DND-41 (cell line): Measurements from ENCODE around the gene MINDY4.

Experiments used
- ATAC-seq: fragments of 200-7000 bp; cut with Tn5 transposase; 3 replicates; pipeline ENCODE4 v1.9.1; 2021; ENCODE audit warnings: low read depth; ENCODE audit not compliant: insufficient read depth
- DNase-seq: peaks from one replicate; pipeline ENCODE4 v3.0.0-alpha.2; 2020
- H2AFZ ChIP-seq: 2 replicates; pipeline ENCODE4 v1.6.0; 2012; ENCODE audit warnings: low read depth, low read length
- H3K27ac ChIP-seq: 2 replicates; pipeline ENCODE4 v1.5.1; 2012; ENCODE audit warnings: low read length, inconsistent platforms
- H3K27me3 ChIP-seq: fragments of 200-600 bp; sonication (generic); 2 replicates; pipeline ENCODE4 v1.6.0; 2012; ENCODE audit warnings: low read length, mild to moderate bottlenecking, inconsistent platforms; ENCODE audit not compliant: insufficient read depth, poor library complexity
- H3K36me3 ChIP-seq: 2 replicates; pipeline ENCODE4 v1.5.1; 2012; ENCODE audit warnings: low read length, inconsistent platforms; ENCODE audit not compliant: insufficient read depth
- H3K4me1 ChIP-seq: 2 replicates; pipeline ENCODE4 v1.5.1; 2012; ENCODE audit warnings: mild to moderate bottlenecking, low read length; ENCODE audit not compliant: insufficient read depth
- H3K4me2 ChIP-seq: 2 replicates; pipeline ENCODE4 v1.6.0; 2012; ENCODE audit warnings: mild to moderate bottlenecking, moderate library complexity, low read length, inconsistent platforms; ENCODE audit not compliant: insufficient read depth
- H3K4me3 ChIP-seq, 2 experiments: fragments of 200-600 bp in 1 of 2; shearing (Covaris generic) in 1 of 2; 2 replicates each; pipeline ENCODE4 v1.5.1; 2012 to 2016; ENCODE audit warnings: inconsistent platforms in 2 of 2, low read length in 2 of 2, mild to moderate bottlenecking in 2 of 2, low read depth in 1 of 2, moderate library complexity in 1 of 2
- H3K79me2 ChIP-seq: 2 replicates; pipeline ENCODE4 v1.6.0; 2012; ENCODE audit warnings: low read length, inconsistent platforms; ENCODE audit not compliant: insufficient read depth
- H3K9ac ChIP-seq: 2 replicates; pipeline ENCODE4 v1.6.0; 2012; ENCODE audit warnings: low read depth, mild to moderate bottlenecking, inconsistent platforms, low read length, moderate library complexity
- H3K9me3 ChIP-seq: 2 replicates; pipeline ENCODE4 v1.5.1; 2012; ENCODE audit warnings: low read length, moderate library complexity, mild to moderate bottlenecking, inconsistent platforms; ENCODE audit not compliant: insufficient read depth, severe bottlenecking
- H4K20me1 ChIP-seq: 2 replicates; pipeline ENCODE4 v1.6.0; 2012; ENCODE audit warnings: low read length; ENCODE audit not compliant: insufficient read depth
- CTCF ChIP-seq: IDR thresholded peaks from 2 replicates; pipeline ENCODE4 v1.5.1; 2012; ENCODE audit warnings: borderline replicate concordance, low read length, moderate library complexity, mild to moderate bottlenecking; ENCODE audit not compliant: poor library complexity, severe bottlenecking; ENCODE audit errors: extremely low read depth
- EZH2 ChIP-seq: IDR thresholded peaks from 3 replicates; pipeline ENCODE4 v1.6.1; 2012; ENCODE audit warnings: borderline replicate concordance, low read depth, mild to moderate bottlenecking, moderate library complexity, low read length, inconsistent platforms; ENCODE audit not compliant: severe bottlenecking

The MINDY4 gene

GRCh38 chr7:30865821-30866220 lies 94.6 kb downstream of the MINDY4 start:
- H3K79me2 ChIP-seq = no peaks in the 10 kb centered on the region
- no peak overlapping the region for H3K27ac ChIP-seq
- H3K9me3 ChIP-seq = no peaks in the 10 kb centered on the region
- DNase-seq = no peak
- no peaks in the 10 kb centered on the region for H3K27me3 ChIP-seq
- H4K20me1 ChIP-seq = no peaks in the 10 kb centered on the region
- H3K36me3 ChIP-seq = no peaks in the 10 kb centered on the region
- no peaks in the 10 kb centered on the region for H3K4me1 ChIP-seq
- no peak overlapping the region for H3K4me3 ChIP-seq
- TF ChIP-seq EZH2 = no peak
- TF ChIP-seq CTCF = no peak
- no peak overlapping the region for H3K4me2 ChIP-seq
- H3K9ac ChIP-seq = no peak overlapping the region
- ATAC-seq = no peak
- no peak overlapping the region for H2AFZ ChIP-seq

GRCh38 chr7:30866939-30867338 lies 95.7 kb downstream of the MINDY4 start:
- Histone ChIP-seq H2AFZ (no peak overlapping the region), H3K27me3 (no peaks in the 10 kb centered on the region), H3K9ac (no peak overlapping the region), H3K79me2 (no peaks in the 10 kb centered on the region), H3K36me3 (no peaks in the 10 kb centered on the region), H3K9me3 (no peaks in the 10 kb centered on the region), H3K4me2 (no peak overlapping the region), H4K20me1 (no peaks in the 10 kb centered on the region), H3K4me3 (no peak overlapping the region), H3K4me1 (no peaks in the 10 kb centered on the region), H3K27ac (no peak overlapping the region)
- no peak for TF ChIP-seq EZH2
- no peak for TF ChIP-seq CTCF
- no peak for DNase-seq
- ATAC-seq = no peak

- H4K20me1 ChIP-seq = no peaks in the 10 kb centered on the region
- no peak overlapping the region for H3K27ac ChIP-seq
- no peak for DNase-seq
- no peak overlapping the region for H3K4me3 ChIP-seq
- no peaks in the 10 kb centered on the region for H3K9me3 ChIP-seq
- ATAC-seq = no peak
- no peaks in the 10 kb centered on the region for H3K27me3 ChIP-seq
- no peak overlapping the region for H3K9ac ChIP-seq
- H2AFZ ChIP-seq = no peak overlapping the region
- H3K36me3 ChIP-seq = no peaks in the 10 kb centered on the region
- no peaks in the 10 kb centered on the region for H3K4me1 ChIP-seq
- TF ChIP-seq CTCF = no peak
- no peak for TF ChIP-seq EZH2
- H3K79me2 ChIP-seq = no peaks in the 10 kb centered on the region
- no peak overlapping the region for H3K4me2 ChIP-seq
Measured at GRCh38 chr7:30867483-30867882, 96.3 kb downstream of the MINDY4 start.
